Left lung (tissue), 10 donors: ENCODE results near the gene POU4F3. TPM values are rescaled to one million over a fixed set of nuclear protein-coding genes. Genes with fewer than 3 reads are reported as not detected.

Experiments used
- ATAC-seq: fragments of 200-7000 bp; cut with Tn5 transposase; one replicate; pipeline ENCODE4 v1.9.1; 2020; ENCODE audit warnings: moderate library complexity
- DNase-seq, 4 donors: peaks; one replicate each; pipeline ENCODE4 v3.0.0-alpha.2; 2013 to 2020
- H3K27ac ChIP-seq, 2 donors: fragments of 200-600 bp; sonication (generic) in 1 of 2; one replicate each; pipeline versions ENCODE4 v1.5.0 to v1.8.0; 2020 to 2021
- H3K27me3 ChIP-seq, 2 donors: fragments of 200-600 bp; sonication (generic) in 1 of 2; one replicate each; pipeline versions ENCODE4 v1.5.0 to v1.8.0; 2020 to 2021
- H3K36me3 ChIP-seq, 2 donors: fragments of 200-600 bp; sonication (generic) in 1 of 2; one replicate each; pipeline versions ENCODE4 v1.5.0 to v1.8.0; 2020 to 2021
- H3K4me1 ChIP-seq, 2 donors: fragments of 200-600 bp; one replicate each; pipeline ENCODE4 v1.8.0; 2021
- H3K4me3 ChIP-seq, 2 donors: fragments of 200-600 bp; sonication (generic) in 1 of 2; one replicate each; pipeline versions ENCODE4 v1.5.0 to v1.8.0; 2020 to 2021; ENCODE audit warnings: mild to moderate bottlenecking in 1 of 2
- H3K9me3 ChIP-seq, 2 donors: fragments of 200-600 bp; sonication (generic) in 1 of 2; one replicate each; pipeline versions ENCODE4 v1.5.0 to v1.8.0; 2020 to 2021
- CTCF ChIP-seq, 2 donors: fragments of 200-600 bp; sonication (generic) in 1 of 2; IDR thresholded peaks; one replicate each; pipeline versions ENCODE4 v1.5.0 to v1.8.0; 2021; ENCODE audit warnings: antibody characterized with exemption in 2 of 2
- intact Hi-C, 2 donors: fragments of 100-400 bp; cut with DNase I; formaldehyde crosslinking; loops; one replicate each; pipeline versions ENCODE4 v1.11.2 to v1.14.2; 2022
- polyA plus RNA-seq, 6 donors: library from polyadenylated mRNA; unstranded; fragments of 120-200 nt; gene quantifications; one replicate each; pipeline ENCODE4 v1.2.1, GENCODE V29; 2013; ENCODE audit not compliant: insufficient read length in 6 of 6
- total RNA-seq, 2 donors: library from RNA; stranded (reverse); fragmentation: NEBNext Ultra II Directional; extraction: Animal tissue kit (Norgen Biotek cat#: 25700); gene quantifications; one replicate each; pipeline ENCODE4 v1.2.1, GENCODE V29; 2021
- donor health status: DM: no; HTN: yes; CAD: no.
- donor health status: DM: no; HTN: no; CAD: no.

The POU4F3 gene
- total and polyA plus RNA-seq, 8 donors, result 0.06 TPM; not detected in 6

GRCh38 chr5:146329697-146330096 lies 8.9 kb upstream of the POU4F3 start:
- Histone ChIP-seq H3K27ac (no peak overlapping the region), H3K4me3 (no peak overlapping the region), H3K36me3 (no peaks in the 10 kb centered on the region), H3K9me3 (no peaks in the 10 kb centered on the region), H3K27me3 (peaks cover 13 to 69% of the 10 kb centered on the region in 2 donors), H3K4me1 (no peaks in the 10 kb centered on the region)
- no peak for ATAC-seq
- intact Hi-C loops, result no loop called here
- DNase-seq, result no peak
- no peak for TF ChIP-seq CTCF (IDR thresholded peaks at IDR 0.05)

- intact Hi-C loops, result no loop called here
- no peak overlapping the region for H3K4me3 ChIP-seq
- TF ChIP-seq CTCF (IDR thresholded peaks at IDR 0.05), result no peak
- no peaks in the 10 kb centered on the region for H3K9me3 ChIP-seq
- peaks cover 20 to 84% of the 10 kb centered on the region in 2 donors for H3K27me3 ChIP-seq
- ATAC-seq, result no peak
- no peaks in the 10 kb centered on the region for H3K4me1 ChIP-seq
- H3K27ac ChIP-seq, result no peak overlapping the region
- H3K36me3 ChIP-seq, result no peaks in the 10 kb centered on the region
- DNase-seq, result no peak
Measured at GRCh38 chr5:146331423-146331822, 7.2 kb upstream of the POU4F3 start.

GRCh38 chr5:146334074-146334533 lies 4.5 kb upstream of the POU4F3 start:
- ATAC-seq (no peak), DNase-seq (no peak)
- Histone ChIP-seq H3K4me1 (no peaks in the 10 kb centered on the region), H3K27ac (no peak overlapping the region), H3K27me3 (peaks cover 45 to 97% of the 10 kb centered on the region in 2 donors), H3K4me3 (no peak overlapping the region), H3K9me3 (no peaks in the 10 kb centered on the region), H3K36me3 (no peaks in the 10 kb centered on the region)
- intact Hi-C loops, result no loop called here
- TF ChIP-seq CTCF (IDR thresholded peaks at IDR 0.05), result no peak

GRCh38 chr5:146336197-146336596 lies 2.4 kb upstream of the POU4F3 start:
- DNase-seq, result no peak
- no peak overlapping the region for H3K27ac ChIP-seq
- H3K9me3 ChIP-seq, result no peaks in the 10 kb centered on the region
- peaks cover 4 to 6% of the 10 kb centered on the region in 2 donors for H3K4me1 ChIP-seq
- no peak for TF ChIP-seq CTCF (IDR thresholded peaks at IDR 0.05)
- intact Hi-C loops, result no loop called here
- no peak for ATAC-seq
- H3K27me3 ChIP-seq, result peaks cover 63 to 98% of the 10 kb centered on the region in 2 donors
- no peak overlapping the region for H3K4me3 ChIP-seq
- H3K36me3 ChIP-seq, result no peaks in the 10 kb centered on the region

- intact Hi-C loops, result no loop called here
- H3K36me3 ChIP-seq, result no peaks in the 10 kb centered on the region
- DNase-seq (no peak), ATAC-seq (no peak)
- TF ChIP-seq CTCF (IDR thresholded peaks at IDR 0.05), result no peak
- H3K4me3 ChIP-seq, result no peak overlapping the region
- H3K9me3 ChIP-seq, result no peaks in the 10 kb centered on the region
- H3K27ac ChIP-seq, result no peak overlapping the region
- peaks cover 75 to 98% of the 10 kb centered on the region in 2 donors for H3K27me3 ChIP-seq
- peaks cover 4 to 6% of the 10 kb centered on the region in 2 donors for H3K4me1 ChIP-seq
Measured at GRCh38 chr5:146337264-146337904, 1.3 kb upstream of the POU4F3 start.
